Fibroblast of pulmonary artery (primary cell): Measurements from ENCODE around the gene PAX8.

ENCODE experiments used
- DNase-seq: peaks from one replicate; pipeline ENCODE4 v3.0.0-alpha.2; 2010; ENCODE audit warnings: low read depth
- H3K4me3 ChIP-seq: replicated peaks from 2 replicates; pipeline ENCODE4 v1.5.1; 2011; ENCODE audit warnings: low read depth, mild to moderate bottlenecking, control low read depth, low read length, moderate library complexity
- CTCF ChIP-seq: IDR thresholded peaks from 2 replicates; pipeline ENCODE4 v1.5.1; 2011; ENCODE audit warnings: mild to moderate bottlenecking, control low read depth, low read length, inconsistent platforms; ENCODE audit errors: missing control alignments

The PAX8 gene

DNA sequence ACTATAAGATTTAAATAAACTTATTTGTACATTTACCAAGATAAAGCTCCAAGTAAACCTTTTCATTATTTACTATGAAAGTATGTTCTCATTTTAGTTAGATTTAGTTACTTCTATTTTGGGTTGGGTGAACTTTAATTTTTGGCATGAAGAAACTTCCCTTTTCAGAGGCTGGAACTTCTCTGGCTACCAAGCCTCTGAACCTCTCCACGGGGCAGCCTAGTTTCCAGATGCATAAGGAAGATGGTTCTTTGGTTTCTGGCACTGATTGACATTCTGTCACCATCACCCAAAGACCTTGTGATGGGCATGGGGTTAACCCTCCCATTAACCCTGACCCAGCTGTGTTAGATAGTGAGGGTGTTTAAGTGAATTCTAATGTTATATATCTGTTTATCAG lies 87.8 kb downstream of the PAX8 start:
- H3K4me3 ChIP-seq, result no peak overlapping the region
- no peak for DNase-seq
- TF ChIP-seq CTCF, result no peak

DNA sequence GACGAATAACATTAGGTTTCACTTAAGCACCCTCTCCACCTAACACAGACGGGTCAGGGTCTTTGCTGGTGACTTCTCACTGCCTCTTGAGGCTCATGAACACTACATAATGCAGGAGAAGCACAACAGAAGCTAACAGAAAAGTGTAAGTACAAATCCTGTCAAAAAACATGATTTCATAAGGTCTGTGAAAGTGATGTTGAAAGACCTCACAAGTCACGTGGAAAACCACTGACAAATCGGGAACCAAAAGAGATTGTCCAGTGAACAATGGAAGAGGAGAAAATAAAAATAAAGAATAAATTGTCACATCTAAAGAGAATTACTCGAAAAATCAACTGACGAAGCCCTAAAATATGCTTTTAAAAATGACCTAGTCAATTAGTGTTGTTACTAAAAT lies 91.0 kb downstream of the PAX8 start:
- peak; percentile 23 for DNase-seq
- TF ChIP-seq CTCF, result no peak
- H3K4me3 ChIP-seq, result no peak overlapping the region

- no peak for DNase-seq
- no peak overlapping the region for H3K4me3 ChIP-seq
- no peak for TF ChIP-seq CTCF
Measured at GRCh38 chr2:113186433-113186796, 92.3 kb downstream of the PAX8 start.

- DNase-seq, result no peak
- no peak for TF ChIP-seq CTCF
- no peak overlapping the region for H3K4me3 ChIP-seq
Measured at GRCh38 chr2:113185664-113186432, 92.9 kb downstream of the PAX8 start.

GRCh38 chr2:113184531-113185230 lies 94.0 kb downstream of the PAX8 start:
- no peak for TF ChIP-seq CTCF
- no peak overlapping the region for H3K4me3 ChIP-seq
- no peak for DNase-seq

GRCh38 chr2:113183703-113184102 lies 95.0 kb downstream of the PAX8 start:
- no peak for TF ChIP-seq CTCF
- H3K4me3 ChIP-seq, result no peak overlapping the region
- DNase-seq, result no peak
